GM04503 (cell line): ENCODE measurements around the gene PLXNB3.

Experiments used
- DNase-seq: peaks from one replicate; pipeline ENCODE4 v3.0.0-alpha.2; 2012; ENCODE audit warnings: low read depth

PLXNB3 gene

GRCh38 chrX:153792368-153792767 lies 28.3 kb downstream of the PLXNB3 start:
- no peak for DNase-seq

GRCh38 chrX:153793291-153793690 lies 29.2 kb downstream of the PLXNB3 start:
- DNase-seq: no peak

GRCh38 chrX:153794018-153794896 lies 30.2 kb downstream of the PLXNB3 start, which contains the start of the genes IDH3G and SSR4:
Gene IDH3G, minus strand, starts transcription at chrX:153794375. Its CDS starts 49 bp downstream, at chrX:153794326.
Gene SSR4, plus strand, starts transcription at chrX:153794668. Its CDS starts 20 bp downstream, at chrX:153794688.
- DNase-seq: peak; percentile 54

- no peak for DNase-seq
Measured at GRCh38 chrX:153794897-153795816, 31.1 kb downstream of the PLXNB3 start.

- no peak for DNase-seq
Measured at GRCh38 chrX:153797415-153798015, 33.5 kb downstream of the PLXNB3 start.

GRCh38 chrX:153799326-153799725 lies 35.3 kb downstream of the PLXNB3 start:
- DNase-seq: no peak

- no peak for DNase-seq
Measured at GRCh38 chrX:153800177-153800722, 36.2 kb downstream of the PLXNB3 start.

GRCh38 chrX:153800746-153801145 lies 36.7 kb downstream of the PLXNB3 start:
- DNase-seq: no peak

- no peak for DNase-seq
Measured at GRCh38 chrX:153801669-153802068, 37.6 kb downstream of the PLXNB3 start.

- no peak for DNase-seq
Measured at GRCh38 chrX:153802513-153803045, 38.5 kb downstream of the PLXNB3 start.

GRCh38 chrX:153803211-153804099 lies 39.4 kb downstream of the PLXNB3 start:
- no peak for DNase-seq

GRCh38 chrX:153804100-153804595 lies 40.1 kb downstream of the PLXNB3 start:
- no peak for DNase-seq

GRCh38 chrX:153804621-153805020 lies 40.6 kb downstream of the PLXNB3 start:
- DNase-seq: no peak

GRCh38 chrX:153805436-153805835 lies 41.4 kb downstream of the PLXNB3 start:
- no peak for DNase-seq

- no peak for DNase-seq
Measured at GRCh38 chrX:153806999-153807575, 43.0 kb downstream of the PLXNB3 start.

GRCh38 chrX:153807976-153808375 lies 43.9 kb downstream of the PLXNB3 start:
- DNase-seq: no peak

GRCh38 chrX:153812220-153812619 lies 48.2 kb downstream of the PLXNB3 start:
- no peak for DNase-seq

- DNase-seq: no peak
Measured at GRCh38 chrX:153813161-153813560, 49.1 kb downstream of the PLXNB3 start.

GRCh38 chrX:153814591-153815315 lies 50.7 kb downstream of the PLXNB3 start:
- DNase-seq: no peak
